HEK293T (cell line): ENCODE data around the gene KCNG2.

ENCODE experiments used
- ARNT ChIP-seq: fragments of 450-650 bp; IDR thresholded peaks from 2 replicates; pipeline ENCODE4 v1.6.1; 2017; ENCODE audit warnings: mild to moderate bottlenecking
- BHLHE40 ChIP-seq: fragments of 450-650 bp; IDR thresholded peaks from 2 replicates; pipeline ENCODE4 v1.6.1; 2016; ENCODE audit warnings: mild to moderate bottlenecking, moderate library complexity, borderline replicate concordance
- ELF4 ChIP-seq: fragments of 450-650 bp; IDR thresholded peaks from 2 replicates; pipeline ENCODE4 v1.6.1; 2017; ENCODE audit warnings: antibody characterized with exemption
- FOXA1 ChIP-seq: fragments of 450-650 bp; IDR thresholded peaks from 2 replicates; pipeline ENCODE4 v1.6.1; 2016; ENCODE audit warnings: mild to moderate bottlenecking
- FOXK2 ChIP-seq: fragments of 450-650 bp; IDR thresholded peaks from 2 replicates; pipeline ENCODE4 v1.6.1; 2016; ENCODE audit warnings: mild to moderate bottlenecking
- FOXM1 ChIP-seq: fragments of 450-650 bp; IDR thresholded peaks from 2 replicates; pipeline ENCODE4 v1.6.1; 2017; ENCODE audit warnings: mild to moderate bottlenecking, borderline replicate concordance
- HDGF ChIP-seq: fragments of 450-650 bp; IDR thresholded peaks from 2 replicates; pipeline ENCODE4 v1.6.1; 2017; ENCODE audit warnings: antibody characterized with exemption, borderline replicate concordance
- L3MBTL2 ChIP-seq: fragments of 450-650 bp; conservative IDR thresholded peaks from 2 replicates; pipeline ENCODE4 v1.6.1; 2016; ENCODE audit warnings: mild to moderate bottlenecking
- LEF1 ChIP-seq: fragments of 450-650 bp; IDR thresholded peaks from 2 replicates; pipeline ENCODE4 v1.6.1; 2017; ENCODE audit warnings: mild to moderate bottlenecking, borderline replicate concordance
- SP1 ChIP-seq: fragments of 450-650 bp; IDR thresholded peaks from 2 replicates; pipeline ENCODE4 v1.6.1; 2017
- SUZ12 ChIP-seq: fragments of 450-650 bp; IDR thresholded peaks from 2 replicates; pipeline ENCODE4 v1.6.1; 2016; ENCODE audit warnings: mild to moderate bottlenecking
- TARDBP ChIP-seq: fragments of 450-650 bp; IDR thresholded peaks from 2 replicates; pipeline ENCODE4 v1.6.1; 2016

DNA sequence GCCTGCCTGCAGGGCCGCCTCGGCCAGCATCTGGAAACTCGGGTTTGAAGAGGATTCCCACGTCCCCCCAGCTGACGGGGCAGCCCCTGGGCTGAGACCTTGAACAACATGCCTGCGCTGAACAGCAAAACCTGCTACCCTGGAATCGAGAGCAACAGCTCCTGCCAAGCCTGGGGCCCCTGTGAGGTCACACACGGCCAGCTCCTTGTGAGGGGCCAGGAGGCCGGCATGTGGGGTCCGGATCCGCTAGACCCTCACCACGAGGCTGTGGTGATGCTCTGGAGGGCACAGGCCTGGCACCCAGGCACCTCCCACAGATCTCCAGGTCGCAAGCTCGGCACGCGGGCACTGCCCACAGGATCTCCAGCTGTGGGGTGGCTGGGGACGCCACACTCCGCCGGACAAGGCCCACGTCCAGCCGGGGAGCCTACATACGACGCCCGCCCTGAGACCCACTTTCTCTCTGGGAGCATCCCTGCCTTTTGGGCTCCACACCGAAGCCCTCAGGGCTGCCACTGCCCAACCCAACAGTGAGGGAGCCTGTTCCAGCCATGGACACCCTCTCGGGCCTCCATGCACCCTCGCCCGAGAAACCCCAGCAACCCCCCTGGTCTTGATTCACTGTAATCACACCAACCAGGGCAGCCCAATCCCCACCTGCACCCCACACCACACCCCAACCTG is 119.6 kb downstream of the KCNG2 start:
- no peak for TF ChIP-seq SP1
- no peak for TF ChIP-seq FOXM1
- TF ChIP-seq TARDBP = no peak
- no peak for TF ChIP-seq FOXK2
- no peak for TF ChIP-seq FOXA1
- TF ChIP-seq SUZ12 = no peak
- TF ChIP-seq HDGF = no peak
- TF ChIP-seq L3MBTL2 = no peak
- TF ChIP-seq ARNT = no peak
- no peak for TF ChIP-seq ELF4
- no peak for TF ChIP-seq BHLHE40
- no peak for TF ChIP-seq LEF1
